GM21529 (cell line): Measurements from ENCODE around the gene BCAS3.
"Not testable (repeated sequence)": the region's sequence is repeated elsewhere in the genome, so short reads cannot be mapped to it uniquely, and the experiment has no call there.

Experiments used
- ATAC-seq: cut with Tn5 transposase; IDR thresholded peaks from one replicate; pipeline ENCODE4 v1.9.1; 2021; ENCODE audit not compliant: unreplicated experiment

Gene BCAS3

GRCh38 chr17:60744355-60744966 is 66.8 kb downstream of the BCAS3 start:
- ATAC-seq = no peak

- no peak for ATAC-seq
These were observed 67.9 kb downstream of the BCAS3 start for GRCh38 chr17:60745544-60745943.

GRCh38 chr17:60747069-60747808 is 69.6 kb downstream of the BCAS3 start:
- ATAC-seq = no peak

DNA sequence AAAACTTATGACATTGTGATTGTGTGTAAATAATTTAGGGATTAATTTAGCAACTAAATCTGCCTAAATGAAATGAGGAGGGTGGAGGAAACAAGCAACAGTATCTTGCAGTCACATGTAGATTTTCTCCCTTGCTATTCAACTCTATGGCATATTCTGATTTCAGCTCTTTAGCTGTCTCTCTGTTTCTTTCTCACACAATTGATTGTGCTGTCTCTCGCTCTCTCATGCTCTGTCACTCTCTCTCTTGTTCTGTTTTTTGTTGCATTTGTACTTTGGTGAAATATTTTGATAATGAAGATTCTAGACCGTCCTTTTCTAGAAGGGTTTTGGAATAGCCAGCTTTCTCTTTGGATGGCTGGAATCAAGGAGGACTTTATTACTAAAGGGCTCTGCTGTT is 70.6 kb downstream of the BCAS3 start:
- no peak for ATAC-seq

DNA sequence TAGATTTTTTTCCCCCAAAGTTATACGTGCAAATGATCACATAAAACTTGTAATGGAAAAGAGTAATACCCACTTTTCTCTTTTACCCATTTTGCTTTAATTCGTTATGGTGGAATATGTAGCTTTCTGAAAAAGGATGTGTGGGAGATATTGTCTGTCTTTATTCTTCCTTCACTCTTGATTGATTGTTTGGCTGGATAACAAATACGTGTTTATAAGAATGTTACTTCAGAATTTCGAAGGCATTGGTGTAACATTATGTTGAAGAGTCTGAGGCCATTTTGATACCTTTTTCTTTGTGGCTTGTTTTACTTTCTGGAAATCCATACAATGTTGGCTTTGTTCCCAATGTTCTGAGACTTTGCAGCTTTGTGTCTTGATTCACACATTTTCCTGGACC is 71.4 kb downstream of the BCAS3 start:
- ATAC-seq = no peak

- no peak for ATAC-seq
These were observed 72.1 kb downstream of the BCAS3 start for GRCh38 chr17:60749708-60750107.

GRCh38 chr17:60750640-60751039 is 73.0 kb downstream of the BCAS3 start:
- ATAC-seq = no peak

DNA sequence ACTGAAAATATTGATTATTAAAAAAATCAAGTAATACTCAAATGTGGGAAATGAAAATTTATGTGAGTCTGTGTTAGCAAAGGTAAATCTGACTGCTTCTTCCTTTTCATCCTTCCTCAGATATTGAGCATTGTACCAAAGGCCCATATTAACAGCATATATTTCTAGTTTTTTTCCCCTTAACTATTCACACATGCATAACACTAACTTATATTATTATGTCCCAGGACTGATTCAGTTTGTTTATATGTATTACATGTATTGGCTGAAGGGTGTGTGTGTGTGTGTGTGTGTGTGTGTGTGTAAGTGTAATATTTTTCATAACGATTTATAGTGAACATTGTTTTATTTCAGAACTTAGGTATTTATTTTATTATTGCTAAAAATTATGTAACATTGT is 74.2 kb downstream of the BCAS3 start:
- ATAC-seq = no peak

DNA sequence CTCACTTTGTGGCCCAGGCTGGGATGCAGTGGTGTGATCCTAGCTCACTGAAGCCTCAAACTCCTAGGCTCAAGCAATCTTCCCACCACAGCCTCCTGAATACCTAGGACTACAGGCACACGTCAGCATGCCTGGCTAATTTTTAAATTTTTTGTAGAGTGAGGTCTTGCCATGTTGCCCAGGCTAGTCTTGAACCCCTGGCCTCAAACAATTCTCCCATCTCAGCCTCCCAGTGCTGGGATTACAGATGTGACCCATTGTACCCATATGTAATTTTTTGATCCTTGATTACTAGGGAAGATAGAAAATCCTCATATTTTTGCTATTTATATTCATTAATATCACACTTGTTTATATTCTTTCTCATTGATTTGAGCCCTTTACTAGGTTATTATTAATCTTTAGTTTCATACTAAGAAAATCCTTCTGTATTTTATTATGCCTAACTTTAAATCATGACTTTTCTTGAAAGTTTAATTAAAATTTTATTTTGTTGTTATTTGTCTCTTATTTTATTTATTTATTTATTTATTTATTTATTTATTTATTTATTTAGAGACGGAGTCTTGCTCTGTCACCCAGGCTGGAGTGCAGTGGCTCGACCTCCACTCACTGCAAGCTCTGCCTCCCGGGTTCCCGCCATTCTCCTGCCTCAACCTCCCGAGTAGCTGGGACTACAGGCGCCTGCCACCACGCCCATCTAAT is 75.4 kb downstream of the BCAS3 start:
- ATAC-seq = no peak

GRCh38 chr17:60754057-60754604 is 76.5 kb downstream of the BCAS3 start:
- no peak for ATAC-seq

DNA sequence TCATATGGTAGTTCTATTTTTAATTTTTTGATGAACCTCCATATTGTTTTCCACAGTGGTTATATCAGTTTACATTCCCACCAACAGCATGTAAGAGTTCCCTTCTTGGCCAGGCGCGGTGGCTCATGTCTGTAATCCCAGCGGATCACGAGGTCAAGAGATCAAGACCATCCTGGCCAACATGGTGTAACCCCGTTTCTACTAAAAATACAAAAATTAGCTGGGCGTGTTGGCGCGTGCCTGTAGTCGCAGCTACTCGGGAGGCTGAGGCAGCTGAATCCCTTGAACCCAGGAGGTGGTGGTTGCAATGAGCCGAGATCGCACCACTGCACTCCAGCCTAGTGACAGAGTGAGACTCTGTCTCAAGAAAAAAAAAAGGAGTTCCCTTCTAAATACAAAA is 79.1 kb downstream of the BCAS3 start:
- ATAC-seq = not testable (repeated sequence)

DNA sequence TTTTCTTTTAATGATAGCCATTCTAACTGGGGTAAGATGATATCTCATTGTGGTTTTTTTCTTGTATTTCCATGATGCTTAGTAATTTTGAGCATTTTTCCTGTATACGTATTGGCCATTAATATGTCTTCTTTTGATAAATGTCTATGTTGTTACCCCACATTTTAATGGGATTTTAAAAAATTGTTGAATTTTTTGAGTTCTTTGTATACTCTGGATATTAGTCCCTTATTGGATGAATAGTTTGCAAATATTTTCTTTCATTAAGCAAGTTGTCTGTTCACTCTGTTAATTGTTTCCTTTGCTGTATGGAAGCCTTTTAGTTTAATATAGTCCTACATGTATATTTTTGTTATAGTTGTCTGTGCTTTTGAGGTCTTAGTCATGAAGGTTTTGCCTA is 79.8 kb downstream of the BCAS3 start:
- no peak for ATAC-seq

DNA sequence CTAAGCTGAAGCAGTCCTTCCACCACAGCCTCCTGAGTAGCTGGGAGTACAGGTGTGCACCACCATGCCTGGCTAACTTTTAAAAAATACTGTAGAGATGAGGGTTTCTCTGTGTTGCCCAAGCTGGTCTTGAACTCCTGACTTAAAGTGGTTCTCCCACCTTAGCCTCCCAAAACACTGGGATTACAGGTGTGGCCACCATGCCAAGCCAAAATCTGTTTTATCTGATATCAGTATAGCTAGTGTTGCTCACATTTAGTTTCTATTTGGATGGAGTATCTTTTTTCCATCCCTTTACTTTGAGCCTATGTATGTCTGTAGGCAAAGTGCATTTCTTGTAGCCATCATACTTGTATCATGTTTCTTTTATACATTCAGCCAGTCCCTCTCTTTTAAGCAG is 82.1 kb downstream of the BCAS3 start:
- ATAC-seq = no peak

DNA sequence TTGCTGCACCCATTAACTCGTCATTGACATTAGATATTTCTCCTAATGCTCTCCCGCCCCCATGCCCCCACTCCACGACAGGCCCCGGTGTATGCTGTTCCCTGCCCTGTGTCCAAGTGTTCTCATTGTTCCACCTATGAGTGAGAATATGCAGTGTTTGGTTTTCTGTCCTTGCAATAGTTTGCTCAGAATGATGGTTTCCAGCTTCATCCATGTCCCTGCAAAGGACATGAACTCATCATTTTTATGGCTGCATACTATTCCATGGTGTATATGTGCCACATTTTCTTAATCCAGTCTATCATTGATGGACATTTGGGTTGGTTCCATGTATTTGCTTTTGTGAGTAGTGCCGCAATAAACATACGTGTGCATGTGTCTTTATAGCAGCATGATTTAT is 83.7 kb downstream of the BCAS3 start:
- not testable (repeated sequence) for ATAC-seq

DNA sequence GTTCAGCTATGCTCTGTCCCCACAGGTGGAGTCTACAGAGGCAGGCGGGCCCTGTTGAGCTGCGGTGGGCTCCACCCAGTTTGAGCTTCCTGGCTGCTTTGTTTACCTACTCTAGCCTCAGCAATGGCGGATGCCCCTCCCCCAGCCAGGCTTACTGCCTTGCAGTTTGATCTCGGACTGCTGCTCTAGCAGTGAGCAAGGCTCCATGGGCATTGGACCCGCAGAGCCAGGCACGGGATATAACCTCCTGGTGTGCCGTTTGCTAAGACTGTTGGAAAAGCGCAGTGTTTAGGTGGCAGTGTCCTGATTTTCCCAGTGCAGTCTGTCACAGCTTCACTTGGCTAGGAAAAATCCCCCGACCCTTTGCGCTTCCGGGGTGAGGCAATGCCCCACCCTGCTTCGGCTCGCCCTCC is 89.1 kb downstream of the BCAS3 start:
- no peak for ATAC-seq

- ATAC-seq = no peak
These were observed 90.2 kb downstream of the BCAS3 start for GRCh38 chr17:60767744-60768308.

GRCh38 chr17:60769327-60769726 is 91.7 kb downstream of the BCAS3 start:
- ATAC-seq = no peak

GRCh38 chr17:60770946-60771422 is 93.3 kb downstream of the BCAS3 start:
- ATAC-seq = no peak

- not testable (repeated sequence) for ATAC-seq
These were observed 94.0 kb downstream of the BCAS3 start for GRCh38 chr17:60771621-60772020.

- no peak for ATAC-seq
These were observed 95.9 kb downstream of the BCAS3 start for GRCh38 chr17:60773552-60773951.

- no peak for ATAC-seq
These were observed 104.3 kb downstream of the BCAS3 start for GRCh38 chr17:60781880-60782412.
